ENCODE data around the gene ZDHHC24. TPM values are rescaled to one million over a fixed set of nuclear protein-coding genes. Genes with fewer than 3 reads are reported as not detected.

ZDHHC24 gene
- total RNA-seq, 1 experiment from 2014 or later, result 26.9 TPM

- ChIA-PET CTCF (interaction anchor here (0.6 kb wide), 1 partner anchor 205 kb away, joined by 3 read pairs; no protein-coding TSS in a partner anchor), POLR2A (interaction anchor here (0.5 kb wide), 1 partner anchor 325 kb away, joined by 8 read pairs; no protein-coding TSS in a partner anchor)
- BruUV-seq (replicated peaks), result no TSS peak
- no peaks in the 10 kb centered on the region for H3K9me3 Mint-ChIP-seq (ENCODE audit: unreplicated experiment)
- H3K4me1 Mint-ChIP-seq (ENCODE audit: low read depth, unreplicated experiment), result peaks cover 5% of the 10 kb centered on the region
- TF ChIP-seq CTCF (IDR thresholded peaks at IDR 0.05; ENCODE audit: insufficient read depth in 1 of 2, low read depth in 1 of 2, low read length in 1 of 2, severe bottlenecking in 1 of 2, unreplicated experiment in 1 of 2), result no peak
- intact Hi-C loops (cut with micrococcal nuclease; ENCODE audit: unreplicated experiment), result no loop called here
- peaks cover 41% of the 10 kb centered on the region for H3K36me3 Mint-ChIP-seq (ENCODE audit: insufficient read depth, unreplicated experiment)
- Histone ChIP-seq H3K9me3 (no peaks in the 10 kb centered on the region), H3K27me3 (replicated peaks; ENCODE audit: control insufficient read depth, insufficient read depth, low read length) (no peaks in the 10 kb centered on the region; the same call in 1 of the 2 replicates), H3K4me1 (peaks cover 3% of the 10 kb centered on the region; the same call in 1 of the 2 replicates), H3K36me3 (ENCODE audit: control insufficient read depth, insufficient read depth, low read length) (no peaks in the 10 kb centered on the region), H3K4me3 (ENCODE audit: low read depth, low read length) (no peak overlapping the region)
- H3K27ac Mint-ChIP-seq (ENCODE audit: unreplicated experiment), result no peak overlapping the region
- DNase-seq, result peak in 1 of 2 experiments; percentile 49
- no peak overlapping the region for H3K4me3 Mint-ChIP-seq (ENCODE audit: unreplicated experiment)
- no peaks in the 10 kb centered on the region for H3K27me3 Mint-ChIP-seq (ENCODE audit: insufficient read depth, unreplicated experiment)
These were observed 72.0 kb downstream of the ZDHHC24 start for GRCh38 chr11:66473608-66474515.

GRCh38 chr11:66473167-66473566, 72.7 kb downstream of the ZDHHC24 start:
- Histone ChIP-seq H3K4me3 (ENCODE audit: low read depth, low read length) (no peak overlapping the region), H3K27me3 (replicated peaks; ENCODE audit: control insufficient read depth, insufficient read depth, low read length) (no peaks in the 10 kb centered on the region; the same call in 1 of the 2 replicates), H3K36me3 (ENCODE audit: control insufficient read depth, insufficient read depth, low read length) (no peaks in the 10 kb centered on the region), H3K4me1 (no peaks in the 10 kb centered on the region; the same call in 1 of the 2 replicates), H3K9me3 (no peaks in the 10 kb centered on the region)
- DNase-seq, result no peak
- Mint-ChIP-seq H3K4me3 (ENCODE audit: unreplicated experiment) (no peak overlapping the region), H3K27me3 (ENCODE audit: insufficient read depth, unreplicated experiment) (no peaks in the 10 kb centered on the region), H3K4me1 (ENCODE audit: low read depth, unreplicated experiment) (no peaks in the 10 kb centered on the region), H3K9me3 (ENCODE audit: unreplicated experiment) (no peaks in the 10 kb centered on the region), H3K27ac (ENCODE audit: unreplicated experiment) (no peak overlapping the region), H3K36me3 (ENCODE audit: insufficient read depth, unreplicated experiment) (peaks cover 35% of the 10 kb centered on the region)
- intact Hi-C loops (cut with micrococcal nuclease; ENCODE audit: unreplicated experiment), result no loop called here
- CTCF ChIA-PET, result no interaction called here
- TF ChIP-seq CTCF (IDR thresholded peaks at IDR 0.05; ENCODE audit: insufficient read depth in 1 of 2, low read depth in 1 of 2, low read length in 1 of 2, severe bottlenecking in 1 of 2, unreplicated experiment in 1 of 2), result no peak
- POLR2A ChIA-PET, result no interaction called here
- BruUV-seq (replicated peaks), result no TSS peak

- Mint-ChIP-seq H3K4me1 (ENCODE audit: low read depth, unreplicated experiment) (peaks cover 6% of the 10 kb centered on the region), H3K27me3 (ENCODE audit: insufficient read depth, unreplicated experiment) (no peaks in the 10 kb centered on the region), H3K4me3 (ENCODE audit: unreplicated experiment) (no peak overlapping the region), H3K9me3 (ENCODE audit: unreplicated experiment) (no peaks in the 10 kb centered on the region), H3K27ac (ENCODE audit: unreplicated experiment) (no peak overlapping the region), H3K36me3 (ENCODE audit: insufficient read depth, unreplicated experiment) (peaks cover 26% of the 10 kb centered on the region)
- Histone ChIP-seq H3K4me3 (ENCODE audit: low read depth, low read length) (no peak overlapping the region), H3K27me3 (replicated peaks; ENCODE audit: control insufficient read depth, insufficient read depth, low read length) (no peaks in the 10 kb centered on the region; the same call in 1 of the 2 replicates), H3K4me1 (peaks cover 9% of the 10 kb centered on the region), H3K9me3 (no peaks in the 10 kb centered on the region), H3K36me3 (ENCODE audit: control insufficient read depth, insufficient read depth, low read length) (no peaks in the 10 kb centered on the region)
- intact Hi-C loops (cut with micrococcal nuclease; ENCODE audit: unreplicated experiment), result no loop called here
- TF ChIP-seq CTCF (IDR thresholded peaks at IDR 0.05; ENCODE audit: insufficient read depth in 1 of 2, low read depth in 1 of 2, low read length in 1 of 2, severe bottlenecking in 1 of 2, unreplicated experiment in 1 of 2), result no peak
- DNase-seq, result no peak
- no TSS peak for BruUV-seq (replicated peaks)
- CTCF ChIA-PET, result interaction anchor here (1.8 kb wide), 1 partner anchor 8 kb away, joined by 5 read pairs; the partner anchor contains the start of gene DPP3
- POLR2A ChIA-PET, result no interaction called here
These were observed 73.8 kb downstream of the ZDHHC24 start for GRCh38 chr11:66472054-66472453.

Measured in Caco-2 (cell line).